HG02763 (cell line): ENCODE data around the gene ATP6V0A4.

Experiments
- ATAC-seq: cut with Tn5 transposase; IDR thresholded peaks from one replicate; pipeline ENCODE4 v1.9.1; 2021; ENCODE audit warnings: mild to moderate bottlenecking, moderate library complexity; ENCODE audit not compliant: unreplicated experiment

Gene ATP6V0A4

GRCh38 chr7:138663725-138664710, 134.0 kb downstream of the ATP6V0A4 start:
- no peak for ATAC-seq

DNA sequence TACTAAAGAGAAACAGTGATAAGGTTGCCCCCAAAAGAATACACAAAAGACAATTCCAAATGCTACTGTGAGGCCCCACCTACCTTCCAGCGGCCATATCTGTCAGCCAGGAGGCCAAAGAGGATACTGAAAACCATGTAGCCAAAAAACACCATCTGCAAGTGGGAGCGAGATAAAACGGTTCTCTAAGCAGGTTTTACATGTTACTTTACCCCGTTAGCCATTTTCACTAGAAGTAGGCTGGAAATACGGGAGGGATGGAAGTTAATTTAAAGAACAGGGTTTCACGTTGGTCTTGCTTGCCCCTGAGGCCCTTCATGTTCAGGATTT, 135.0 kb downstream of the ATP6V0A4 start:
- ATAC-seq, result no peak

GRCh38 chr7:138662076-138662990, 135.7 kb downstream of the ATP6V0A4 start:
- ATAC-seq, result no peak

DNA sequence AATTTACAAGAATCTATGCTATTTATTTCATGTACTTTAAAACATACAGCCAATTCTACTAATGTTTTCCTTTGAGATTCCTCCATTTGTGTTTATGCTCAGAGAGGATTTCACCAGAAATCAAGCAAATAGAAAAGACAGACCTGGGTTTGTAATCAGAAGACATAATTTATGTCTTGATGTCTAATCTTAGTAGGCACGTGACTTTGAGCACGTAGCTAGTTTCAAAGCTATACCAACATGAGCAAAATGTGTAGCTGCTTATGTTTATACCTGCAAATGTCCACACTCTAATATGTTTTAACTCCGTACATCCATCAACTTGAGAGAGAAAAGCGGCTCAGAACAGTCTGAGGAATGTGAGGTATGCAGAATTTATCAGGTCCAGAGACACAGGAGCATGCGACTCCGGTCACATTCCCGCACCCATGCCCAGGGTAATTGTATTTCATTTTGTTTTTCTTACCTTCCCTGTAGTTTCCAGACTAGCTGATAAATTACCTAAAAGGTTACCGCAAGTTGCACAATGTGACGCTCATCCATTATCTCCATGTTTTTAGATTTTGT, 136.8 kb downstream of the ATP6V0A4 start:
- ATAC-seq, result no peak

- no peak for ATAC-seq
Measured at GRCh38 chr7:138658889-138659288, 139.1 kb downstream of the ATP6V0A4 start.

- no peak for ATAC-seq
Measured at GRCh38 chr7:138657854-138658386, 140.1 kb downstream of the ATP6V0A4 start.

DNA sequence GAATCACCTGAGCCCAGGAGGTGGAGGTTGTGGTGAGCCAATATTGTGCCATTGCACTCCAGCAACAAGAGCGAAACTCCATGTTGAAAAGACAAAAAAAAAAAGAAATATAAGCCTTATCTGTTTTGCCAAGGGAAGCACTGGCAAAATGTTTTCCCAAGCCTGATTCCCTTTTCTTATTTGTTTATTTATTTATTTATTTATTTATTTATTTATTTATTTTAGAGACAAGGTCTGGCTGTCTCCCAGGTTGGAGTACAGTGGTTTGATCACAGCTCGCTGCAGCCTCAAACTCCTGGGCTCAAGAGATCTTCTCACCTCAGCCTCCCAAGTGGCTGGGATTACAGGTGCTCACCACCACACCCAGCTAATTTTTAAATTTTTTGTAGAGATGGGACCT, 141.0 kb downstream of the ATP6V0A4 start:
- no peak for ATAC-seq
